DND-41 (cell line): ENCODE measurements around the gene ICAM1.

Source experiments
- ATAC-seq: fragments of 200-7000 bp; cut with Tn5 transposase; 3 replicates; pipeline ENCODE4 v1.9.1; 2021; ENCODE audit warnings: low read depth; ENCODE audit not compliant: insufficient read depth
- DNase-seq: peaks from one replicate; pipeline ENCODE4 v3.0.0-alpha.2; 2020
- H2AFZ ChIP-seq: 2 replicates; pipeline ENCODE4 v1.6.0; 2012; ENCODE audit warnings: low read depth, low read length
- H3K27ac ChIP-seq: 2 replicates; pipeline ENCODE4 v1.5.1; 2012; ENCODE audit warnings: low read length, inconsistent platforms
- H3K27me3 ChIP-seq: fragments of 200-600 bp; sonication (generic); 2 replicates; pipeline ENCODE4 v1.6.0; 2012; ENCODE audit warnings: low read length, mild to moderate bottlenecking, inconsistent platforms; ENCODE audit not compliant: insufficient read depth, poor library complexity
- H3K36me3 ChIP-seq: 2 replicates; pipeline ENCODE4 v1.5.1; 2012; ENCODE audit warnings: low read length, inconsistent platforms; ENCODE audit not compliant: insufficient read depth
- H3K4me1 ChIP-seq: 2 replicates; pipeline ENCODE4 v1.5.1; 2012; ENCODE audit warnings: mild to moderate bottlenecking, low read length; ENCODE audit not compliant: insufficient read depth
- H3K4me2 ChIP-seq: 2 replicates; pipeline ENCODE4 v1.6.0; 2012; ENCODE audit warnings: mild to moderate bottlenecking, moderate library complexity, low read length, inconsistent platforms; ENCODE audit not compliant: insufficient read depth
- H3K4me3 ChIP-seq, 2 experiments: fragments of 200-600 bp in 1 of 2; shearing (Covaris generic) in 1 of 2; 2 replicates each; pipeline ENCODE4 v1.5.1; 2012 to 2016; ENCODE audit warnings: inconsistent platforms in 2 of 2, low read length in 2 of 2, mild to moderate bottlenecking in 2 of 2, low read depth in 1 of 2, moderate library complexity in 1 of 2
- H3K79me2 ChIP-seq: 2 replicates; pipeline ENCODE4 v1.6.0; 2012; ENCODE audit warnings: low read length, inconsistent platforms; ENCODE audit not compliant: insufficient read depth
- H3K9ac ChIP-seq: 2 replicates; pipeline ENCODE4 v1.6.0; 2012; ENCODE audit warnings: low read depth, mild to moderate bottlenecking, inconsistent platforms, low read length, moderate library complexity
- H3K9me3 ChIP-seq: 2 replicates; pipeline ENCODE4 v1.5.1; 2012; ENCODE audit warnings: low read length, moderate library complexity, mild to moderate bottlenecking, inconsistent platforms; ENCODE audit not compliant: insufficient read depth, severe bottlenecking
- H4K20me1 ChIP-seq: 2 replicates; pipeline ENCODE4 v1.6.0; 2012; ENCODE audit warnings: low read length; ENCODE audit not compliant: insufficient read depth
- EZH2 ChIP-seq: IDR thresholded peaks from 3 replicates; pipeline ENCODE4 v1.6.1; 2012; ENCODE audit warnings: borderline replicate concordance, low read depth, mild to moderate bottlenecking, moderate library complexity, low read length, inconsistent platforms; ENCODE audit not compliant: severe bottlenecking
- TF ChIP-seq, protein P1 (sequence below): IDR thresholded peaks from 2 replicates; pipeline ENCODE4 v1.5.1; 2012; ENCODE audit warnings: borderline replicate concordance, low read length, moderate library complexity, mild to moderate bottlenecking; ENCODE audit not compliant: poor library complexity, severe bottlenecking; ENCODE audit errors: extremely low read depth

Gene ICAM1

DNA sequence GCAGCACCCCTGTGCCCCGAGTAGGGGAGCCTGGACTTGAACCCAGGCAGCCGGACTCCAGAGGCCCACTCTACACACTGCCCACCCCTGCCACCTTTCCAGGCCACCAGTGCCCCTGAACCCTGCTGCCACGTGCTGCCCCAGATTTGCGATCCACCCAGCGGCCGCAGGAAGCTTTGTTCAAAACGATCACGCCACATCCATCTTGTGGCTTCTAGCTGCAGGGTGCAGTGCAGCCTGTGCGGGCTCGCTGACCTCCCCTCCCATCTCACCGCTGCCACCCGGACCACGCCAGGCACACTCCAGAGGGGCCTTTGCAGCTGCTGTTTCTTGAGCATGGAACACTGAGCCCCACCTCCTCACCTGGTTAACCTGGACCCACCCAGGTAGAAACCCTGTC, 58.6 kb downstream of the ICAM1 start:
- no peaks in the 10 kb centered on the region for H3K27me3 ChIP-seq
- ATAC-seq (no peak), DNase-seq (no peak)
- no peak overlapping the region for H3K27ac ChIP-seq
- peaks cover 55% of the 10 kb centered on the region for H4K20me1 ChIP-seq
- H3K4me2 ChIP-seq, result no peak overlapping the region
- peaks cover 80% of the 10 kb centered on the region for H3K36me3 ChIP-seq
- no peak overlapping the region for H2AFZ ChIP-seq
- no peaks in the 10 kb centered on the region for H3K9me3 ChIP-seq
- TF ChIP-seq, protein P1, sequence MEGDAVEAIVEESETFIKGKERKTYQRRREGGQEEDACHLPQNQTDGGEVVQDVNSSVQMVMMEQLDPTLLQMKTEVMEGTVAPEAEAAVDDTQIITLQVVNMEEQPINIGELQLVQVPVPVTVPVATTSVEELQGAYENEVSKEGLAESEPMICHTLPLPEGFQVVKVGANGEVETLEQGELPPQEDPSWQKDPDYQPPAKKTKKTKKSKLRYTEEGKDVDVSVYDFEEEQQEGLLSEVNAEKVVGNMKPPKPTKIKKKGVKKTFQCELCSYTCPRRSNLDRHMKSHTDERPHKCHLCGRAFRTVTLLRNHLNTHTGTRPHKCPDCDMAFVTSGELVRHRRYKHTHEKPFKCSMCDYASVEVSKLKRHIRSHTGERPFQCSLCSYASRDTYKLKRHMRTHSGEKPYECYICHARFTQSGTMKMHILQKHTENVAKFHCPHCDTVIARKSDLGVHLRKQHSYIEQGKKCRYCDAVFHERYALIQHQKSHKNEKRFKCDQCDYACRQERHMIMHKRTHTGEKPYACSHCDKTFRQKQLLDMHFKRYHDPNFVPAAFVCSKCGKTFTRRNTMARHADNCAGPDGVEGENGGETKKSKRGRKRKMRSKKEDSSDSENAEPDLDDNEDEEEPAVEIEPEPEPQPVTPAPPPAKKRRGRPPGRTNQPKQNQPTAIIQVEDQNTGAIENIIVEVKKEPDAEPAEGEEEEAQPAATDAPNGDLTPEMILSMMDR, result no peak
- no peak for TF ChIP-seq EZH2
- peaks cover 72% of the 10 kb centered on the region for H3K79me2 ChIP-seq
- H3K9ac ChIP-seq, result no peak overlapping the region
- H3K4me1 ChIP-seq, result peaks cover 25% of the 10 kb centered on the region
- H3K4me3 ChIP-seq, result no peak overlapping the region

DNA sequence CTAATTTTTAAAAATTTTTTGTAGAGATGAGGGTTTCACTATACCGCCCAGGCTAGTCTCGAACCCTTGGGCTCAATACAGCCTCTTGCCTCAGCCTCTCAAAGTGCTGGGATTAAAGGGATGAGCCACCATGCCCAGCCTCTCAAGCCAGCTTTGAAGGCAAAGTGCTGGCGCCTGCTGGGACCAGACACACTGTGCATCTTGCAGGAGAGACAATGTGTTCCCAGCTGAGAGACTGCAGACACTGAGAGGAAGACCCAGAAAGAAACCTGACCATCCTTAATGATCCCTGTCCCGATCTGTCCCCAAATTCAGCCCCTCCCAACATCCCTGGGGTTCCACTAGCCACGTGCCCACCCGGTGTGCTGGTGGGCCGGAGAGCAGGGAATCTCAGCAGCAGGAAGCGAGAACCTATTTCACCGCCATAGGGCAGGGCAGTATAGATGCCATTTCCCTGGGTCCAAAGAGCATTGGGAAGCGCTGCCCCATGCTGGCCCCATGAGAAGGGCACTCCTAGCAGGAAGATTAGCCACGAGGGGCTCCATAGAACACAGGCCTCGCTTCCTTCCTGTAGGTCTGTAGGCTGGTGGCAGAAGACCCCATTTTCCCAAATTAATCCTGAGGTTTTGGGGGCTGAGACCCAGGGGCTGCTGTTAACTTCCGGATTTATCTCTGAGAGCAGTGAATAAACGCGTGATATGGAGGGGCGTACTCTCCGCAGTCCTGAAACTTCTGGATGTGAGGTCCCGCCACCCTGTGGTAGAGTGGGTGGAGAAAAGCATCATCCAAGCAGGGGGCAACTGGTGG, 61.4 kb downstream of the ICAM1 start:
- peak overlapping the region; percentile 99 for H3K27ac ChIP-seq
- H4K20me1 ChIP-seq, result peaks cover 51% of the 10 kb centered on the region
- peaks cover 76% of the 10 kb centered on the region for H3K79me2 ChIP-seq
- peak overlapping the region; percentile 89 for H2AFZ ChIP-seq
- DNase-seq (no peak), ATAC-seq (no peak; the same call in 2 of the 3 replicates)
- peaks cover 28% of the 10 kb centered on the region for H3K4me1 ChIP-seq
- H3K4me2 ChIP-seq, result peak overlapping the region; percentile 96
- TF ChIP-seq EZH2, result no peak
- TF ChIP-seq, protein P1, result peak; percentile 35
- peaks cover 61% of the 10 kb centered on the region for H3K36me3 ChIP-seq
- no peaks in the 10 kb centered on the region for H3K9me3 ChIP-seq
- peak overlapping the region; percentile 98 for H3K9ac ChIP-seq
- no peaks in the 10 kb centered on the region for H3K27me3 ChIP-seq
- H3K4me3 ChIP-seq, result peak overlapping the region; percentile 59 to 94

DNA sequence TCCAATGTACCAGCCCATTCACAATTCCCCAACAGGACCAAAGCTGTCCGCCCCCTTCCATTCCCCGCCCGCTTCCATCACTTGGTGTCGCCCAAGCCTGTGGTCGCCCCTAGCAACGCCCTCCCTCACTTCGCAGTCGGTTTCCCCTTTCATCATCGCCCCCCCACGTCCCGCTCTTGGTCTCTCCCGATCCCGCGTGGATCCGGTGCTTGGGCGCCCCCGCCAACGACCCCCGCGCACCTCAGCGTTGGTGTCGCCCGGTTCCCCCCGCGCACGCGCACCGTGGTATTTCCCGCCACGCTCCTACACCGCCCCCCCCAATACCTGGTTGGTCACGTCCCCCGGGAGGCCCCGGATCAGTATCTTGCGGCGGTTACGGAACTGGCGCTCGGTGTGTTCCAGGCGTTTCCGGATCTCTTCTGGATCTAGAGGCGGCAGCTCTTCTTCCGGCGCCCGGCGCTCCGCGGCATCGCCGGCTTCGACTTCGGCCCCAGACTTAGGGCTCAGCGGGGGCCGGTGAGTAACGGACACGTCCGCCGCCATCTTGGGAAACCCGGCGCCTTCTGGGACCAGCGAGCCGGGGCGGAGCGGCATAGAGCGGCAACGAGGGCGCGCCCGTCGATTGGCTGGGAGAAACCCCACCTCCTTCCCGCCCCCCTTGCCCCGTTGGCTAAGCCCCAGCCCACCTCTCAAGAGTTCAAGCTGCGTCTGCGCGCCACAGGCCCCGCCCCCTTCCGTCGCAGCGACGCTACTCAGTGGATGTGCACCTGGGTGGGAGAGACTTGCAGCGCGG, 62.2 kb downstream of the ICAM1 start, which contains the start of gene RAVER1:
Gene RAVER1 (minus strand): TSS at position 565 of the 793 bp plus-strand sequence. CDS start 22 bp downstream, at position 543.
- Histone ChIP-seq H3K4me1 (peaks cover 29% of the 10 kb centered on the region), H3K4me3 (peak within 1 kb of the TSS; percentile 59 to 94), H2AFZ (peak within 1 kb of the TSS; percentile 89), H3K27me3 (no peaks in the 10 kb centered on the region), H3K9me3 (no peaks in the 10 kb centered on the region), H3K79me2 (peaks cover 68% of the 10 kb centered on the region), H3K9ac (peak within 1 kb of the TSS; percentile 98), H3K27ac (peak within 1 kb of the TSS; percentile 99), H4K20me1 (peaks cover 43% of the 10 kb centered on the region), H3K4me2 (peak within 1 kb of the TSS; percentile 96), H3K36me3 (peaks cover 53% of the 10 kb centered on the region)
- DNase-seq (peak; percentile 99), ATAC-seq (peak; percentile 91)
- TF ChIP-seq, protein P1, result no peak
- no peak for TF ChIP-seq EZH2
